Inflammatory macrophage treated with lipopolysaccharide for 4 hours (primary cell): ENCODE results near the gene FAHD1.
"Not testable (repeated sequence)": the region's sequence is repeated elsewhere in the genome, so short reads cannot be mapped to it uniquely, and the experiment has no call there.

Experiments used
- DNase-seq: peaks from one replicate; pipeline ENCODE4 v3.0.0-alpha.2; 2020

The FAHD1 gene

GRCh38 chr16:1857433-1858097, 30.6 kb downstream of the FAHD1 start:
- no peak for DNase-seq

- DNase-seq = no peak
These were observed 31.3 kb downstream of the FAHD1 start for GRCh38 chr16:1858189-1858865.

- DNase-seq = no peak
These were observed 32.6 kb downstream of the FAHD1 start for GRCh38 chr16:1859650-1860049.

GRCh38 chr16:1861730-1862129, 34.7 kb downstream of the FAHD1 start:
- DNase-seq = no peak

- no peak for DNase-seq
These were observed 35.4 kb downstream of the FAHD1 start for GRCh38 chr16:1862394-1862793.

GRCh38 chr16:1863681-1864460, 36.9 kb downstream of the FAHD1 start:
- DNase-seq = peak; percentile 39

- no peak for DNase-seq
These were observed 39.1 kb downstream of the FAHD1 start for GRCh38 chr16:1865902-1866690.

- peak; percentile 20 for DNase-seq
These were observed 43.5 kb downstream of the FAHD1 start for GRCh38 chr16:1870365-1871082.

- peak; percentile 64 for DNase-seq
These were observed 45.1 kb downstream of the FAHD1 start, which contains the start of gene MEIOB for GRCh38 chr16:1871974-1872635. TSS of gene MEIOB (minus strand) at chr16:1872164. CDS start at chr16:1868175, 3,989 bp downstream.

- no peak for DNase-seq
These were observed 47.8 kb downstream of the FAHD1 start for GRCh38 chr16:1874854-1875253.

- not testable (repeated sequence) for DNase-seq
These were observed 49.1 kb downstream of the FAHD1 start for GRCh38 chr16:1876066-1876465.

GRCh38 chr16:1876468-1876867, 49.5 kb downstream of the FAHD1 start:
- no peak for DNase-seq

- DNase-seq = no peak
These were observed 50.1 kb downstream of the FAHD1 start for GRCh38 chr16:1877089-1877488.

GRCh38 chr16:1877804-1878203, 50.8 kb downstream of the FAHD1 start:
- no peak for DNase-seq

- no peak for DNase-seq
These were observed 51.2 kb downstream of the FAHD1 start for GRCh38 chr16:1878256-1878655.
